Measurements from ENCODE around the gene SIGMAR1.

SIGMAR1 gene

DNA sequence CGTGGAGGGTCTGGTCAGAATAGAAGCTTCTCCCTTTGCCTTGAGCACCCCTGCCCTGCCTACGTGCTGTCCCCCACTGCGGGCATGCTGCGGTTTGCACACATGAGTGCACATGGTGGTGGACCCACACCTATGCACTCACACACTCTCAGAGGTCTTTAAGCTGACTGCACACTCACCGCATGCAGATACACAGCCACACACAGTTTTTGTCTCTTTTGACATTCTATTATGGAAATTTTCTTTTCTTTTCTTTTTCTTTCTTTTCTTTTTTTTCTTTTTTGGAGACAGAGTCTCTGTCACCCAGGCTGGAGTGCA is 8.1 kb downstream of the SIGMAR1 start:
- no peak for DNase-seq

DNA sequence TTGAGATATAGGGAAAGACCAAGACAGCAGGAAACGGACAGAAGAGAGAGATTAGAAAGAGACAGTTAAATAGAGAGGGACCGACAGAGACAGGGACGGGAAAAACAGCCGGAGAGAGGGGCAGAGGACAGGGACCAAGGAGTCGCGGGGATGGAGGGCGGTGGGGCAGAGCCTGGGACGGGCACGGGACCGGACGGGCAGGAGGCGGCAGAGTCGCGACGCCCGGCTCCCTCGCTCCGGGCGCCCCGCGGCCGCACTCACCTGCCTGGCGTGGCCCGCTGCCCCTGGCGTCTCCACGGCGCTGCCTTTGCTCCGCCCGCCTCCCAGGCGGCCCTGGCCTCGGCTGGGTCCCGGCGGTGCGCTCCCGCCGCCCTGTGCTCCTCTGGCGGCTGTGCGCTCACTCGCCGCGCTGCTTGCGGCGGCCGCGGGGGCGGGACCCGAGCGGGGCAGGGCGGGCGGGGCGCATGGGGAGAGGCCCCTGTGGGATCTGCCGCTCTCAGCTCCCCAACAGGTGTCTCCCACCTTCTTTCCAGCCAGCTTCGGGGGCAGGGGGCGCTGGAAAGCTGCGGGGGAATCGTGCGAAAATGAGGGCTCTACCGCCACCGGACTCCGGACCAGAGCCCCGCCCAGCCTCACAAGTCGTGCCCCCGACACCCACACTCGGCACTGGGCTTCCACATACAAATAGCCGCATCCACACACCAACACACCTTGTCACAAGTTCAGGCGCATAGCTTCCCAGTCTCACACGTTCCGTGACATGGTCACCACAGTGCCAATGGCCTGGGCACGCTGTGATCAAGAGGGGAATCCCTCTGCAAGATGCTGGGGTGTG is 8.7 kb downstream of the SIGMAR1 start, which contains the start of gene ARID3C:
Gene ARID3C, minus strand, starts transcription at position 411 of the 835 bp plus-strand sequence. CDS start 1,052 bp downstream, outside the sequence.
- no peak for DNase-seq

DNA sequence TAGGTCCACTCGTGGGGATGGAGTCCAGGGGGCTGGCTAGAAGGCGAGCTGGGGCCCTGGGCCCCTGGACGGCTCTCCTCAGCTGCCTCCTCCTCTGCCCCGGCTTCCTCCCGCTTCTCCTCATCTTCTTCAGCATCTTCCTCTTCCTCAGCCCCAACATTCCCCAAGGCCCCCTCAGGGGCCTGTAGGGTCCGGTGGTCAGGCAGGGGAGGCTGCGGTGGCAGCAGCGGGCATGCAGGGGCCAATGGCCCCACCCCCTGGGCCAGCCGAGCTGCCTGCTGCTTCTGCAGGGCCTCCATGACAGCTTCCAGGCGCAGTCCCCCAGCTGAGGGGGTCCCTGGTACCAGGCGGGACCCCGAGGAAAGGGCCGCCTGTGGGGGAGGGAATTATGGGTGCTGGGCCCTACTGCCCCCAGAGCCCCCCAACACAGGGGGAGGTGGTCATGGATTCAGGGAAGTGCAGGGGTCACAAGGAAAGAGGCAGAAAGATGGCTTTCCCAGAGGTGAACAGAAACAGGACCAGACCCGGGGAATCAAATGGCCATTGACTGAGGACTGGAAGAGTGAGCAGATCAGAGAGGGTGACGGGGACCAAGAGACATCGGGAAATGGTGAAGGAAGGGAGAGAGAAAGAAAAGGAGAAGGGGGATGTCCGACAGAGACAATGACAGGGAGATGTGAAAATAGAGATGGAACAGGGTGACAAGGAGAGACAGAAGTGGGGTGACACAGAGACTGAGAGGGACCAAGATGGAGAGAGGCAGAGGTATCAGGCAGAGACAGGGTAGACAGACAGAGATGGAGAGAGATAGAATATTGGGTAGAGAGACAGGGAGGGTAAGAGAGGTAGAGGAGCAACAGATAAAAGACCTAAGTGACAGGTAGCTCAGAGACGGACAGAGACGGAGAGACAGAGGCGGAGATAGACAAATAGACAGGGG is 9.6 kb downstream of the SIGMAR1 start:
- DNase-seq: no peak

DNA sequence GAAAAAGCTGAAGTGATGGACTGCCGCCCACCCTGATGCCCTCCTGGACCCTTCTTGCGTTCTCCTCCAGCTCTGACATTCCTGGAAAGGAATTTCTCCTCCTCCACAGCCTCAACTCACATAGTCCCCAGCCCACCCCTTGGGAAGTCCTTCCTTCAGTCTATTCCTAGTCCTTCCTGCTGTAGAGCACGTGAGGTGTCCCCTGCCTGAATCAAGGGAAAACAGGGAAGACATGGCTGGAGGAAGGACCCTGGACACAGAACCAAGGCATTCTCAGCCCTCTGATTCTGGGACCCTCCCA is 12.5 kb downstream of the SIGMAR1 start:
- DNase-seq: no peak

DNA sequence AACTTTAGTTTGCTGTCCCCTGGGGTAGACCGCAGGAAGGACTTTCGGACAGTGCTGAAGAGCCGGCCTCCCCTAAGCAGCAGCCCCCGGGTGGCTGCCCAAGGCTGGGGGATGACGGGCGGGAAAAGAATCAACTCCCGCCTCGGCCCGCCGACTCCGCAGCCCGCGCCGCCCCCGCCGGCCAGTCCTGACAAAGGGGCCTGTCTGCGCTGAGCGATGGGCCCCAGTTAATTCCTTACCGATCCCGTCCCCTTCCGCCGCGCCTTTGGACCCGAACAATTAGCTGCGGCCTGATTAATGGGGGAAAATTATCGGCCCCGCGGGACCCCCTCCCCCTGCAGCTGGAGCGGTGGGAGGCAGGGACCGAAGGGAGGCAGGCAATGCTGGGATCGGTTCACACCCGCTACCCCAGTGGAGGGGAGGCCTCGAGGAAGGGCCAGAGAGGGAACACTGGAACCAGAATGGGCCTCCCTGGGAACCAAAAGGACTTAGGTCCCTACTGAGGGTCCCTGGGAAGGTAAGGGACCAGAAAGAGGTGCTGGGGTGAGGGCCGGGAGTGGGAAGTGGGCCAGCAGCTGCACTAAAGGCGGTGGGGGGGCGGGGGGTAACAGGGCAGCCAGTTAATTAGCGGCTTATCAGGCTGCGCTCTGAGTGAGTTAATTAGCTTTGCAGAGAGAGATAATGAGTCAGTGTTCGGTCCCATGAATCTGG is 13.0 kb downstream of the SIGMAR1 start:
- DNase-seq: no peak

DNA sequence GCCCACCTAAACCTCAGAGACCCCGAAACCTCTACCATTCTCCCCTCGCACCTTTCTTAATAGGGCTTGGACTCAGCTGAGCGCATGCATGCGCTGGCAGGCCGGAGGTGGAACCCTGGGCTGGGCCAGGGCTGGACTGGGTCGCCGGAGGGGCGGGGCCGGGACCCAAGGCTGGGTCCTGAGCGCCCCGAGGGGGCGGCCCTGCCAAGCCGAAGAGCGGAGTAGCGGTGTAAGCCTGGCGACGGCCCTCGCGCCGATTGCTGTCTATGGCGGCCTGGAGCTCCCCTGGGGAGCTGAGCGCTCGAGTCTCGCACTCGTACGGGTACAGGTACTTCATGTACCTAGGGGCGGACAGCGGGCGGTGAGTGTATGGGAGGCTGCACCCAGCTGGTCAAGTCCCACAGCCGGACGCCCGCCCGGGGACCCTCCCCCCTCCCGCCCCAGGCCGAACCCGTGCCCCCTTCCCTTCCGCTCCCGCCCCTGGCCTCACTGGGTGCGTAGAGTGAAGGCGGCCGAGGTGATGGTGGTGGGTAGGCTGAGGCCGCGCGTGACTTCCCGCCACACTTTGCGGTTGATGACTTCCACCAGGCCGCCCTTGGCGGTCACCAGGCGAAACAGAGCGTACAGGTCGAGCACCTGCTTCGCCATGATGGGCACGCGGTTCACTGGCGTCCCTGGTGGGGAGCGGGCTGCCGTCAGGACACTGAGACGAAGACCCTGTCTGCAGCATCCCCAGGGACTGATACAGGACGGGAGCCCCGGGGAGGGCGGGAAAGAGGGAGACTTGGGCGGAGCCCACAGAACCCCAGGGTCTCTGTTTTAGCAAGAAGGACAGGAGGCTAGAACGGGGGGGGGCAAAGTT is 14.0 kb downstream of the SIGMAR1 start:
- DNase-seq: no peak

DNA sequence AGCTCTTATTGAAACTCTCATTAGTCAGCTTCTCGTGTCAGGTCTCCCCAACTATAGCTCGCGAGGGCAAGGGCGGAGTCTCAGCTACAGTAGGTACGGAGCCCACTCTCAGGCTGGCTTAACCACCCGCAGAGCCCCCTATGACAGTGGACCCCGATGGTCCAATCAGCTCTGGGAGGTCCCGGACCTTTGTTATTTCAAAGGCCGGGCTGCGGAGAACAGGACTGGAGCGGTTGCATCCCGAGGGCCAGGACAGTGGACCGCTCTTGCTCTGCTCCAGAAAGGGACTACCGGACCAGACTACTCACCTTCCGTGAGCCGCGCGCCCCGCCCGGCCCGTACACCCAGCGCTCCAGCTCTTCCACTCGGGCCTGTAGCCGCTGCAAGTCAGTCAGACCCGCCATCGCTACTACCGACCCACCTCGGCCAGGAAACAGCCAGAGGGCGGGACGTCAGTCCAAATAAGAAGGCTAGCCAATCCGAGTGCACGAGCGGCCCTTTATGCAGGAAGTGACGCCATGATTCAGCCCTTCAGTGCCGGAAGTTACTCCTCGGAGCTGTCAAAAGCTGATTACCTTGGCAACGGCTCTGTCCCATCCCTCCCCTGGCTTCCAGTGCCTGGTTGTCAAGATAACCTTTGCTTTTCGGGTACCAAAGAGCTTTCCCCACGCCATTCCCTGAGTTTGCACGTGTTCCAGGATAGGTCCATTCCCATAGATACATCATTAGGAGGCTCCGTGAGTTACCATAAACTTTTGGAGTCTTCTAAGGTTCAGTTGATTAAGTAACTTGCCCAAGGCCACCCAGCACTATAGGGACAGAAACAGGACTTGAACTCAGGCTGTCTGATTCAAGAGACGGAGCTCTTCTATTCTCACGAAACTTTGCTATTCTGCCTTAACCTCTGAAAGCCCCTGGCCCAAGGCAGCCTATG is 17.3 kb downstream of the SIGMAR1 start, which contains the start of gene DCTN3:
Gene DCTN3, minus strand, starts transcription at position 435 of the 934 bp plus-strand sequence. Its CDS starts 31 bp downstream, at position 404.
- peak; percentile 91 for DNase-seq

DNA sequence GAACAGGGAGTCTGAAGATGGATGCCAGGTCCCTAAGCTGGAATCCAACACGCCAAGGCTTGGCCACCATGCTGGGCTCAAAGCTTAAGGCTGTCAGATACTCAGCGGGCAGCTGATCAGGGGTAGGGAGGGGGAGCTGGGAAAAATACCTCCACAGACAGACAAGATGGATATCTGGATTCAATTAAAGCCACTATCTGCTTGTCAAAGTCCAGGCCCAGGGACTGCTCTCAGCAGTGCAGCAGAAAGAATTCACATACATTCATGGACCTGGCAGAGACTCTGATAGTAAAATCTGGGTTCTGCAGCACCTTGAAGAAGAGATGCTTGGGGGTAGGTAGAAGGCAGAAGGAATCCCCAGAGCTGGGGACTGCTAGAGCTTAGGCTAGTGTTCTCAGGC is 22.5 kb downstream of the SIGMAR1 start:
- no peak for DNase-seq

DNA sequence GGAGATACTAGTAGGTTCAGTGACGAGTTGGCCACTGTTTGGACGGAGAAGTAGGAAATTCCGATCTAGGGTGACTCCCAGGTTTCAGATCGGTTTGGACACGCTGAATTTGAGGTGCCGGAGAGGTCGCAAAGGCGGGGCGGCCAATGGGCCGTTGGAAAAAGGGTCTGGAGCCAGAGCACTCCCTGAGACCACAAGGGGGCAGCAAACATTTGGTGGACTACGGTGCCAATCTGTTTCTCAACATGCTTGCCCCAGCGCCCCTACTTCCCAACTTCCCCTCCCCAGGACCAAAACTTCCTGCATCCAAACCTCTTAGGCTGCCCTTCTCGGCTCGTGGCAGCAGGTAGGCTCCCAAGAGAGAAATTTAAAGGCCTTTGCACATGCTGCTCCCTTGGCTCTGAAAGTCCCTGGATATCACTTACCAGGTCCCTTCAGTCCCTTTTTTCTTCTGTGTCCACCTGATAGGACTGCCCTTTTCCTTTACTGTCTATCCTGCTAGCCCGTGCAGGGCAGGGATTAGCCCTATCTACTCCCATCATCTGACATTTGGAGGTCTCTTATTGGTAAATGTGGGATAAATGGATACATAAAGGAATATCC is 24.7 kb downstream of the SIGMAR1 start:
- DNase-seq: peak; percentile 52

DNA sequence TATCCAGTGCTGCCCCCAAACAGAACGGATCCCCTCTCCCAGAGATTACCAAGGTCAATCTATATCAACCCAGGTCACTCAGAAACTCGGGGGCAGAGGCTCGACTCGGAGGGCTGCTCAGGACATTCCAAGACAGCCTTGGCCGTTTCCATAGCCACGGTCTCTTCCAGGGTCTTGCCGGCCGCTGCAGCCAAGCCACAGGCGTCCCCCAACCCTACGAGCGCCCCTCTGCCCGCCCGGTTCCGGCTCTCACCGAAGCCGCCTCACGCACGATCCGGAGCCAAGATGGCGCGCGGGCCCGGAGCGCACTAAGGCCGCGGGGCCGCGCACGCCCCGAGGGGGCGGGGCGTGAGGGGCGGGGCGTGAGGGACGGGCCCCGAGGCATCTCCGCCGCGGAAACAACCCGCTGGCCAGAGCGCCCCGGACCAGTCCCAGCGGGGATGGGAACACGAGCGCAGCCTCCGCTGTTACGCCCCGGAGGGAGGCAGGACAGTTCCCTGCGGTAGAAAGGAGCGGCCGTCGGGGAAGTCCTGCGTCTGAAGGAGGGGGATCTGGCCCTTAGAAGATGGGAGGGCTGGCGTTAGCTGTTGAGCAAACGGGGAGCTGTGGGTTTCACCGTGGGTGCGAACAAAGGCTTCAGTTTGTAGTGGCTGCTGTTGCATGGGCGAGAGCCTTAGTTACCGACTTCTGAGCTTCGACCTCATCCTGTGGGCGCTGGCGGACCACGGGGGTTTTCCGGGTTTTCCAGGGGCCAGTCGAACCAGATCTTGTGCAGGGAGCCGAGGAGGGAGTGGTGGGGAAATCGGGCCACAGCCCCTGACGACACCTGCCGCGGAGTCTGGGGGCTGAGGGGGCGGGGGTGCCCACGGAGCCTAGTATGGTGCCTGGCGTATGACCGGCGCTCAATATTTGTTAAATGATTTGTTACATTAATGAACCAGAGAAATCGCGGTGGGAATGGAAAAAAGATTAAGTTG is 25.5 kb downstream of the SIGMAR1 start, which contains the start of gene RPP25L:
Gene RPP25L, minus strand, starts transcription at position 287 of the 977 bp plus-strand sequence. CDS start 801 bp downstream, outside the sequence.
- DNase-seq: peak; percentile 62

DNA sequence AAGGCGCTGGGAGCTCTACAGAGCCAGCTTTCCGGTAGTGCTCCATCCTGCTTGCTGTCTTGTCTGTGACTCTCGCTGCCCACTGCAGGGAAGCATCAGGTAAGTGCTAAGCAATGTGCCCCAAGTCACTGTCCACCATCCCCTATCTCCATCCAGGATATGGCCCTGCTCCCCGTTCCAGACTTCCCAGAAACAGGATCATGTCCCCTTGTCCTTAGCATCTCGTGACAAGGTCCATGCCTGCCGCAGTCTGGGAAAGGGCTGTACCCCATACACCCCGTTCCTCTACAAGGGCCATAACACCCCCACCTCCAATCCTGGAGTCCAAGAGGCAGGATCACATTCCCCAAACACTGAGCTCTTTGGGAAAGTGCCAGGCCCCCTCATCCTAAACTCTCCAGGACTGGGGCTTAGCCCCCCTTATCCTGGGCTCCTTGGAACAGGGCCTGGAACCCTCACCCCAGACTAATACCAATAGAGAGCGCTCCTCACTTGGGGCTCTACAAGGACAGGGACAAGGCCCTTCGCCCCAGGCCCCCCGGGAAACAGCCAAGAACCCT is 26.3 kb downstream of the SIGMAR1 start:
- DNase-seq: no peak

DNA sequence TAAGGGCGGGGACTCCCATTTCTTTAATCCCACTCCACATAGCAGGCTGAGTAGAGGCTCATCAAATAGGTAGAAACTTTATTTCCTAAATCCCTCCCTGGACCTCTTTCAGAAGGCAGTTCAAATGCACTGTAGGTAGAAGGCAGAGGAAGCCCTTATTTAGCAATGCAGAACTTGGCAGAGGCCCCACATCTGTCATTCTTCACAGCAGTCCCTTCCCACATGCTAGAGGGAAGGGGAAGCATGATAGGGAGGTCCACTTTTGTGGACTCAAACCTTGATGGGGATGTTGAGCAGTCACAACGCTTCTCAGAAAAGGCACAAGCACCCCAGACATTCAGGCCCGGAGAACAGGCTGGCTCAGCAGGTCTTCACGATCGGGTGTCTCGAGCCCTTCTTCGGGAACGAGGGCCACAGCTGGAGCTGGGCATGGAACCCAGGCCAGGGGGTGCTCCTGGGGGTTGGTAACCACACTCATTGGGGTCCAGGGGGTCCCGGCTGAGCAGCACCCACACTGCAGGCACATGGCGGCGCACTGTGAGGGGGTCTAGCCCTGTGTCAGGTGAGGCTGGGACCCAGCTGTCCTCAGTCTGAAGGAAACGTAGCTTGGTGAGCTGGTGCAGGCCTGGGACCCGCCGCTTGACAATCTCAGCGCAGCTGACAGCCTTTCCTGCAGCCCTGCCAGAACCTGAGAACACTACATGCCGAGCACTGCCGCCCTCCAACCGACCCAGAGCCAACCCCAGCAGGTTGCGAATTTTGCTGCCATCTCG is 27.0 kb downstream of the SIGMAR1 start:
- DNase-seq: no peak

DNA sequence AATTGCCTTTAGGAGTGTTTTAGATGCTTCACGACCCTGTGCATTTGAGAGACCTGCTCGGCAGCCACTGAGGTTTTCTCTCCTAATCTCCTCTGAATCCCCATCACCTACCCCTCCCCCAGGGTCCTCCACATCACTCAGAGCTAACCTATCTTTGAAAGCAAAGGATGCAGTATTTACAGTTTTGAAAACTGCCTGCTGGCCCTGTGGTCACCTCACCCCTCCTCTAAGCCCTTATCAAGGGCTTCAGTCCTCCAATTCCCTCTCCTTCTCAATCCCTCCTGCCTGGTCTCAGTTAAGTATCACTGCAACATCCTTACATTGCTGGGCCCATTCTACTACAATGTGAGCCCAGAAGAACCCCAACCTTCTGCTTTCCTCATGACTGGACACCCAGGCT is 30.3 kb downstream of the SIGMAR1 start:
- no peak for DNase-seq

DNA sequence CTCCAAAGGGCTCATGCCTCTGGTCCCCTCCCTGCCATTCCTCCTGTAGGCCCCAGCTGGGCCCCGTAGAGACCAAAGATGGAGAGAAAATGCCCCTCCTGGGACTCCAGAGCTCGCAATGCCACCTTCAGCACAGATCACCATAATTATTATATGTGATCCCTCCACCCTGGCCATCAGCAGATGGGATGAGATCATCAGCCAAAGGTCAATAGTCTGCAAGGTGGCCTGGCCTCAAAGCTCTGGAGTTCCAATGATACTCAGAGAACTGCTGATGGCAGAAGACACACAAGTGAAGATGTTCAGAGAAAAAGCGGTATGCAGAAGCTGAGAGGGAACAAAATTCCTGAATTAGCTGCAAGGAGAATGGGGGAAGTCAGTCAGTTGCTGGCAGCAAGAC is 30.7 kb downstream of the SIGMAR1 start:
- DNase-seq: no peak

DNA sequence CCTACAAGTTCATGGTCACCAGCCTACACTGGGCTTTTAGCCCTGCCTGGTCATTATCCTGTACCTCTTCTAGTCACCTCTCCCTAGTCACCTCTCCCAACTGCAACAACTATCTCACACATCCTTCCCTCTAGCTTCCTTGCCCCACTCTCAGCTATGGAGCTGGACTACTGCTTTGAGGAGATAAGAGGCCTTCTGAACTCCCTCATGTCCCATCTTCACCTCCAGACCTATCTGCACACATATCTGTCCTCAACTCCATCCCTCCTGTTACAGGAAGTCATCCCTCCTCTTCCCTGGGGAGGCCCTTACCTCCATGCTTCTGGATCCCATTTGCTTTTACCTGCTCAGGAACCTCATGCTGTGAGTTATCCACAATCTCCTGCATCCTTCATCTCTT is 31.4 kb downstream of the SIGMAR1 start:
- DNase-seq: no peak

DNA sequence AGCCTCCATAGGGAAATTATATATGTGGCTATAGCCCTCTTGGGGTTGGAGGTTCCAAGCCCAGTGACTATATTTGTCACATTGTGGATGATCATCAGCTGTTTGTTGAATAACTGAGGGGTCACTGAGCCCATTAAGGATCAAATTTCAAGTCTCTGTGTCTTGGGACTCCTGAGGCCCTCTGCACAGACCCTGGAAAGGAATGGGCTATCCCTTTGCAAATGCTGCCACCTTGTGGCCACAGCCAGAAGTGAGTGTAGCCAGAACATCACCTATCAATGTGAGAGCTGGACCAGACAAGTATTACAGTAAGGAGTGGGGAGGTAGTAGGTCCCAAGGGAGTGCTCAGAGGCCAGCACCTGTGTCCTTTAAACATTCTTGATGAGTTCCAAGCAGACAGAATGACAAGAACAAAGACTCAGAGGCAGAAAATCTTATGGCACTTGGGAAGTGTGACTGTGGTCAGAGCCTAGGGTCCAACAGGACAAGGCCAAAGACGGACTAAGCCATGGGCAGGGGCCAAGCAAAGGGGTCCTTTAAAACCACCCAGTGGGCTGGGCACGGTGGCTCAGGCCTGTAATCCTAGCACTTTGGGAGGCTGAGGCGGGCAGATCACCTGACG is 33.9 kb downstream of the SIGMAR1 start:
- DNase-seq: peak; percentile 45

DNA sequence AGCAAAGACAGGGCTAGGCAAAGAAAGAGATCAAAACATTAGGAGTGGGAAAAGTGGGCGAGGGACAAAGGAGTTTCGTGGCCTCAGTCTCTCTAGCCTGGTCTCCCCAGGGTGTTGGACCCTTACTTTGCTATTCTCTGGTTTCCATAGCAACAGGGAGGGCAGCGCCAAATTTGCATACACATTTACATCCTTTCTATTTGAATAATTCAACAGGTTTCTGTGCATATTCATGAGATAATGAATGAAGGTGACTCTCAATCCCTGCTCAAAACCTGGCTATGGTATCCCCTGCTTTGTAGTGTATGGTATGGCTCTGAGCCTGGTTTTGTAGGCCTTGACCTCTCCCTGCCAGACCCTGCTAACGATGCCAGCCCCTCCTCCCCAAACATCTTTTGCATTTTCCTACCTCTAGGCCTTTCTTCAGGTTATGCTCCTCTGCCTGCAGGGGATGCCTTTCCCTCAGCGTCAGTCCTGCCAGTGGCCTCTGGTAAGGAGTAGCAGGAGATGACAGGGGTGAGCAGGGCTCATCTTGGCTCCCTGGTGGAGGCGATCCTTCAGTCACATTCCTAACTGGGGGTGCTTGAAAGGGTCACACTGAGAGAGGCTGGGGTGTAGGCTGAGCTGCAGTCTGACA is 35.5 kb downstream of the SIGMAR1 start:
- no peak for DNase-seq
